Keratinocyte (primary cell): ENCODE measurements around the gene MCRS1. TPM values are rescaled to one million over a fixed set of nuclear protein-coding genes. Genes with fewer than 3 reads are reported as not detected.
"Not testable (repeated sequence)": the region's sequence is repeated elsewhere in the genome, so short reads cannot be mapped to it uniquely, and the experiment has no call there.

Experiments
- DNase-seq: peaks from one replicate; pipeline ENCODE4 v3.0.0-alpha.2; 2011; ENCODE audit warnings: low read depth, missing footprints, low spot score
- FAIRE-seq: peaks from 2 replicates; lab custom pipeline; 2011; peaks lifted over from hg19 to GRCh38; lab: Jason Lieb, UNC
- H2AFZ ChIP-seq: 2 replicates; pipeline ENCODE4 v1.6.0; 2012; ENCODE audit warnings: low read length, control low read depth, inconsistent platforms; ENCODE audit not compliant: control insufficient read depth
- H3K27ac ChIP-seq: 2 replicates; pipeline ENCODE4 v1.5.1; 2011; ENCODE audit warnings: low read length; ENCODE audit not compliant: control insufficient read depth, insufficient read depth
- H3K27me3 ChIP-seq: 3 replicates; pipeline ENCODE4 v1.6.0; 2011; ENCODE audit warnings: low read length; ENCODE audit not compliant: control insufficient read depth, insufficient read depth; ENCODE audit errors: extremely low read depth
- H3K36me3 ChIP-seq, 2 experiments: 2 replicates in 1 of 2; 3 replicates in 1 of 2; pipeline ENCODE4 v1.5.1; 2011; ENCODE audit warnings: low read length in 2 of 2, mild to moderate bottlenecking in 1 of 2; ENCODE audit not compliant: control insufficient read depth in 2 of 2, insufficient read depth in 2 of 2; ENCODE audit errors: extremely low read depth in 1 of 2
- H3K4me1 ChIP-seq: 3 replicates; pipeline ENCODE4 v1.5.1; 2011; ENCODE audit warnings: low read length; ENCODE audit not compliant: control insufficient read depth, insufficient read depth; ENCODE audit errors: extremely low read depth
- H3K4me2 ChIP-seq: 3 replicates; pipeline ENCODE4 v1.6.0; 2011; ENCODE audit warnings: low read depth, low read length; ENCODE audit not compliant: control insufficient read depth, insufficient read depth; ENCODE audit errors: extremely low read depth
- H3K4me3 ChIP-seq, 3 experiments: fragments of 200-600 bp in 1 of 3; sonication (generic) in 1 of 3; 2 replicates in 2 of 3; 3 replicates in 1 of 3; pipeline ENCODE4 v1.5.1; 2011 to 2016; ENCODE audit warnings: low read length in 3 of 3, mild to moderate bottlenecking in 3 of 3, control low read depth in 2 of 3, inconsistent platforms in 1 of 3, low read depth in 1 of 3, mixed read lengths in 1 of 3, mixed run types in 1 of 3, moderate library complexity in 1 of 3; ENCODE audit not compliant: control insufficient read depth in 2 of 3, insufficient read depth in 2 of 3; ENCODE audit errors: extremely low read depth in 1 of 3
- H3K79me2 ChIP-seq: 2 replicates; pipeline ENCODE4 v1.6.0; 2012; ENCODE audit warnings: low read length; ENCODE audit not compliant: control insufficient read depth, insufficient read depth
- H3K9ac ChIP-seq: 3 replicates; pipeline ENCODE4 v1.6.0; 2011; ENCODE audit warnings: low read length; ENCODE audit not compliant: control insufficient read depth, insufficient read depth; ENCODE audit errors: extremely low read depth
- H3K9me1 ChIP-seq: 3 replicates; pipeline ENCODE4 v1.6.0; 2011; ENCODE audit warnings: low read length; ENCODE audit not compliant: control insufficient read depth, insufficient read depth; ENCODE audit errors: extremely low read depth
- H3K9me3 ChIP-seq: 2 replicates; pipeline ENCODE4 v1.5.1; 2012; ENCODE audit warnings: low read depth, low read length; ENCODE audit not compliant: control insufficient read depth
- H4K20me1 ChIP-seq: 3 replicates; pipeline ENCODE4 v1.6.0; 2011; ENCODE audit warnings: low read length; ENCODE audit not compliant: control insufficient read depth, insufficient read depth; ENCODE audit errors: extremely low read depth
- CTCF ChIP-seq, 3 experiments: IDR thresholded peaks in 1 of 3; conservative IDR thresholded peaks in 1 of 3; optimal IDR thresholded peaks in 1 of 3; 2 replicates in 2 of 3; 3 replicates in 1 of 3; pipeline versions ENCODE3 to v1.5.1; 2011; ENCODE audit warnings: low read length in 3 of 3, mild to moderate bottlenecking in 3 of 3, moderate library complexity in 2 of 3, control low read depth in 1 of 3, inconsistent platforms in 1 of 3; ENCODE audit not compliant: insufficient read depth in 2 of 3; ENCODE audit errors: extremely low read depth in 1 of 3
- EZH2 ChIP-seq: IDR thresholded peaks from one replicate; pipeline ENCODE4 v1.6.1; 2012; ENCODE audit warnings: inconsistent platforms, mild to moderate bottlenecking, low read length, moderate library complexity
- dilution Hi-C: fragments of 300-500 bp; cut with MboI; formaldehyde crosslinking; loops from one replicate; pipeline ENCODE4 v1.7.0; 2020; ENCODE audit warnings: low sequenced_read_pairs; ENCODE audit not compliant: extremely low pct_ligation_motif_present
- polyA plus RNA-seq, 5 experiments: library from polyadenylated mRNA; depleted of rRNA in 3 of 5; stranded (reverse) in 3 of 5; stranded (forward) in 1 of 5; unstranded in 1 of 5; fragments of >200 nt; gene quantifications; 1 replicate in 1 of 5; 2 replicates in 3 of 5; 3 replicates in 1 of 5; pipeline versions ENCODE4 v1.2.1 to v1.2.3, GENCODE V29; 2011 to 2012; ENCODE audit warnings: missing spikeins in 2 of 5, low read depth in 1 of 5, low replicate concordance in 1 of 5

Gene MCRS1
- polyA plus RNA-seq, 1 donor (not counting 4 experiments of a cell fraction or from before 2014, with no cell fraction given), result 40.7 TPM

GRCh38 chr12:49615725-49616124 is 47.8 kb upstream of the MCRS1 start:
- no peak overlapping the region for H2AFZ ChIP-seq
- dilution Hi-C loops, result no loop called here
- H3K9ac ChIP-seq, result no peak overlapping the region
- H3K36me3 ChIP-seq, result no peaks in the 10 kb centered on the region
- H3K4me2 ChIP-seq, result no peak overlapping the region
- TF ChIP-seq EZH2 (no peak), CTCF (optimal IDR thresholded peaks at IDR 0.05 in 1 of 3, IDR thresholded peaks at IDR 0.05 in 1 of 3, conservative IDR thresholded peaks at IDR 0.05 in 1 of 3; ENCODE audit: extremely low read depth in 1 of 3, insufficient read depth in 2 of 3, low read length in 3 of 3) (no peak)
- peaks cover 5% of the 10 kb centered on the region for H3K4me1 ChIP-seq
- no peaks in the 10 kb centered on the region for H3K27me3 ChIP-seq
- no peaks in the 10 kb centered on the region for H3K79me2 ChIP-seq
- H3K27ac ChIP-seq, result no peak overlapping the region
- FAIRE-seq (no peak), DNase-seq (no peak)
- H4K20me1 ChIP-seq, result no peaks in the 10 kb centered on the region
- H3K9me1 ChIP-seq, result no peaks in the 10 kb centered on the region
- no peaks in the 10 kb centered on the region for H3K9me3 ChIP-seq
- H3K4me3 ChIP-seq, result no peak overlapping the region

GRCh38 chr12:49612210-49612609 is 44.3 kb upstream of the MCRS1 start:
- H3K4me1 ChIP-seq, result peaks cover 8% of the 10 kb centered on the region
- no peaks in the 10 kb centered on the region for H3K9me3 ChIP-seq
- no peaks in the 10 kb centered on the region for H3K27me3 ChIP-seq
- H2AFZ ChIP-seq, result no peak overlapping the region
- no peak overlapping the region for H3K27ac ChIP-seq
- no peak overlapping the region for H3K4me3 ChIP-seq
- no peak for TF ChIP-seq EZH2
- no peak for TF ChIP-seq CTCF (optimal IDR thresholded peaks at IDR 0.05 in 1 of 3, IDR thresholded peaks at IDR 0.05 in 1 of 3, conservative IDR thresholded peaks at IDR 0.05 in 1 of 3; ENCODE audit: extremely low read depth in 1 of 3, insufficient read depth in 2 of 3, low read length in 3 of 3)
- FAIRE-seq (no peak), DNase-seq (no peak)
- no peaks in the 10 kb centered on the region for H4K20me1 ChIP-seq
- H3K9me1 ChIP-seq, result no peaks in the 10 kb centered on the region
- no peaks in the 10 kb centered on the region for H3K79me2 ChIP-seq
- H3K36me3 ChIP-seq, result no peaks in the 10 kb centered on the region
- dilution Hi-C loops, result no loop called here
- H3K4me2 ChIP-seq, result no peak overlapping the region
- H3K9ac ChIP-seq, result no peak overlapping the region

GRCh38 chr12:49610785-49611184 is 42.8 kb upstream of the MCRS1 start:
- H3K4me1 ChIP-seq, H3K27me3 ChIP-seq, H3K9me1 ChIP-seq, H3K36me3 ChIP-seq, H4K20me1 ChIP-seq, H3K4me2 ChIP-seq, FAIRE-seq, H3K9me3 ChIP-seq, H3K79me2 ChIP-seq, H3K9ac ChIP-seq, H3K4me3 ChIP-seq, H2AFZ ChIP-seq, dilution Hi-C loops, H3K27ac ChIP-seq, DNase-seq: not testable (repeated sequence)
